Ectodermal cell (in vitro differentiated cells): ENCODE data around the gene GLT1D1.

Source experiments
- H3K27ac ChIP-seq: 2 replicates; pipeline ENCODE4 v1.7.0; 2013; ENCODE audit warnings: mild to moderate bottlenecking, low read depth, low read length; ENCODE audit not compliant: insufficient read depth, poor library complexity, severe bottlenecking
- H3K27me3 ChIP-seq: 2 replicates; pipeline ENCODE4 v1.7.0; 2013; ENCODE audit warnings: mild to moderate bottlenecking, low read length; ENCODE audit not compliant: insufficient read depth, control insufficient read depth, poor library complexity, severe bottlenecking
- H3K36me3 ChIP-seq: one replicate; pipeline ENCODE4 v1.7.0; 2013; ENCODE audit warnings: low read length; ENCODE audit not compliant: control insufficient read depth, insufficient read depth
- H3K4me1 ChIP-seq: one replicate; pipeline ENCODE4 v1.7.0; 2013; ENCODE audit warnings: low read length; ENCODE audit not compliant: control insufficient read depth, insufficient read depth
- H3K4me3 ChIP-seq: 2 replicates; pipeline ENCODE4 v1.7.0; 2013; ENCODE audit warnings: low read depth, low read length, control low read depth; ENCODE audit not compliant: insufficient read depth
- H3K9me3 ChIP-seq: 2 replicates; pipeline ENCODE4 v1.7.0; 2013; ENCODE audit warnings: mild to moderate bottlenecking, low read length, moderate library complexity; ENCODE audit not compliant: control insufficient read depth
- WGBS, 2 experiments: methylation state at CpG; one replicate each; pipeline ENCODE4 v1.1.7; 2013; ENCODE audit warnings: missing lambda C conversion rate in 2 of 2; 5-methylcytosine and 5-hydroxymethylcytosine counted together

Gene GLT1D1

DNA sequence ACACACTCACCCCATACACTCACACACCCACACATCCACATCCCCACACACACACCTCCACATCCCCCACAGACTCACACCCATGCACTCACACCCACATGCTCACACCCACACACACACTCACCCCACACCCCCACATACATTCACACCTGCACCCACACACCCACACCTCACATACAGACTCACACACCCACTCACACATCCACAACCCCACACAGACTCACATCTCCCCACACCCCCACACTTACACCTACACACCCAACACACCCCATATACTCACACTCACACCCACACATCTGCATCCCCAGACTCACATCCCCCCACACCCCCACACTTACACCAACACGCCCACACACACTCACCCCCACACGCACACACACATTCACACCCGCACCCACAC, 171.8 kb downstream of the GLT1D1 start:
- 83 to 94% methylated on average over 3 of the region's 3 CpGs for WGBS, 2 experiments
- H3K4me3 ChIP-seq, result no peak overlapping the region
- H3K4me1 ChIP-seq, result no peaks in the 10 kb centered on the region
- H3K27me3 ChIP-seq, result no peaks in the 10 kb centered on the region
- H3K9me3 ChIP-seq, result no peaks in the 10 kb centered on the region
- no peaks in the 10 kb centered on the region for H3K36me3 ChIP-seq
- H3K27ac ChIP-seq, result no peak overlapping the region

DNA sequence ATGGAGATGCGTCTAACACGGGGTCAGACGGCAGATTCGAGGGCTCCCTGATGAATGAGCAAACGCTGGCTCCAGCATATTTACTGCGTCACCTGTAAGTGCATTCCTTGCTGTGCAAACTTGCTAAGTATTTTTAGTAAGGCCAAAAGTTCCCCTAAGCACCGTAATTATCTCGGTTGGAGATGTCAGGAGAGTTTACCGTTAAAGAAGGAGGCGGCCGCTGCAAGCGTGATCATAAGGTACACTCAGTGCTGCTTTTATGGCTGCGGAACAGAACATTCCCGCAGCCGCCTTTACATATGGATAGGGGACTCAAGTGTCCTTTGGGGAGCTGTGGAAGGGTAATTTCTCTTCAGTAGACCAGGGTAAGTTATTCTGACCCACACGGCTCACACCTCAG, 175.6 kb downstream of the GLT1D1 start:
- no peak overlapping the region for H3K27ac ChIP-seq
- no peak overlapping the region for H3K4me3 ChIP-seq
- H3K27me3 ChIP-seq, result no peaks in the 10 kb centered on the region
- no peaks in the 10 kb centered on the region for H3K9me3 ChIP-seq
- H3K36me3 ChIP-seq, result no peaks in the 10 kb centered on the region
- H3K4me1 ChIP-seq, result peaks cover 11% of the 10 kb centered on the region
- 90 to 92% methylated on average over 16 of the region's 16 CpGs for WGBS, 2 experiments
